ENCODE results near the gene ETFDH.

- TF ChIP-seq CREB5 (CRISPR knock-in tag; IDR thresholded peaks at IDR 0.05; ENCODE audit: low read depth) (no peak), PATZ1 (CRISPR knock-in tag; IDR thresholded peaks at IDR 0.05; ENCODE audit: borderline replicate concordance) (no peak)
These were observed 19.2 kb upstream of the ETFDH start for GRCh38 chr4:158652920-158653319.
